Measurements from ENCODE around the gene EVX1. TPM values are rescaled to one million over a fixed set of nuclear protein-coding genes. Genes with fewer than 3 reads are reported as not detected.

EVX1 gene
- total RNA-seq, 4 donors from 2014 or later = 1.4 to 17.2 (median 3.4) TPM; not detected in 1

DNA sequence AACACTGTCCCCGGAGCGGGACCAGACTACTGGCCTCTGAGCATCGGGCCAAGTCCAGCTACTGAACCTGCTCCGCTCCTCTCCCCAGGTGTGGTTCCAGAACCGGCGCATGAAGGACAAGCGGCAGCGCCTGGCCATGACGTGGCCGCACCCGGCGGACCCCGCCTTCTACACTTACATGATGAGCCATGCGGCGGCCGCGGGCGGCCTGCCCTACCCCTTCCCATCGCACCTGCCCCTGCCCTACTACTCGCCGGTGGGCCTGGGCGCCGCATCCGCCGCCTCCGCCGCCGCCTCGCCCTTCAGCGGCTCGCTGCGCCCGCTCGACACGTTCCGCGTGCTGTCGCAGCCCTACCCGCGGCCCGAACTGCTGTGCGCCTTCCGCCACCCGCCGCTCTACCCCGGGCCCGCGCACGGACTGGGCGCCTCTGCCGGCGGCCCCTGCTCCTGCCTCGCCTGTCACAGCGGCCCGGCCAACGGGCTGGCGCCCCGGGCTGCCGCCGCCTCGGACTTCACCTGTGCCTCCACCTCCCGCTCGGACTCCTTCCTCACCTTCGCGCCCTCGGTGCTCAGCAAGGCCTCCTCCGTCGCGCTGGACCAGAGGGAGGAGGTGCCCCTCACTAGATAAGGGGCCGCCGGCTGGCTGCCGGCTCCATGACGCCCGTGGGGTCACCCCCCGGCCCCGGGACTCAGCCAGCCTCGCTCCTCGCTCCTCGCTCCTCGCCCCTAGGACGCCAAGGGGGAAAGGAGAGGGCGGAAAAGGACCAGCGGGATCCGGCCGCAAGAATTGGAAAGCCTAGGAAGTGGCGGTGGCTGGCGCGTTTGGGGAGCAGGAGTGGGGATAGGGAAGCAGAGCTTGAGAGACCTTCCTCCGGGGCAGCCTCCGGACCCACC, 3.4 kb downstream of the EVX1 start:
- Histone ChIP-seq H3K36me3 (no peaks in the 10 kb centered on the region), H3K27ac (no peak overlapping the region), H3K27me3 (peaks cover 100% of the 10 kb centered on the region), H3K9me3 (no peaks in the 10 kb centered on the region), H3K4me3 (peak overlapping the region in 3 of 4 donors; percentile 6 to 39 (median 17)), H3K4me1 (peaks cover 19 to 41% (median 37%) of the 10 kb centered on the region in 4 donors)
- intact Hi-C loops (cut with DNase I; ENCODE audit: low total_unique reads) (no loop called here), in situ Hi-C loops (cut with MboI; ENCODE audit: low pct_ligation_motif_present in 1 of 4, low pct_unique_long_range_greater_than_20kb in 1 of 4, low sequenced_read_pairs in 3 of 4) (no loop called here)
- 27% methylated on average over 60 of the region's 90 CpGs; no CpG with 5 or more reads in 1 of the 2 donors for WGBS, 2 donors (ENCODE audit: low coverage in 1 of 2)
- peak; percentile 66 for DNase-seq
- TF ChIP-seq EP300 (IDR thresholded peaks at IDR 0.05; ENCODE audit: low read depth) (no peak), POLR2AphosphoS5 (IDR thresholded peaks at IDR 0.05) (peak in 2 of 3 donors; percentile 14 to 32), POLR2A (IDR thresholded peaks at IDR 0.05) (peak; percentile 5)
- TF ChIP-seq, protein P1, sequence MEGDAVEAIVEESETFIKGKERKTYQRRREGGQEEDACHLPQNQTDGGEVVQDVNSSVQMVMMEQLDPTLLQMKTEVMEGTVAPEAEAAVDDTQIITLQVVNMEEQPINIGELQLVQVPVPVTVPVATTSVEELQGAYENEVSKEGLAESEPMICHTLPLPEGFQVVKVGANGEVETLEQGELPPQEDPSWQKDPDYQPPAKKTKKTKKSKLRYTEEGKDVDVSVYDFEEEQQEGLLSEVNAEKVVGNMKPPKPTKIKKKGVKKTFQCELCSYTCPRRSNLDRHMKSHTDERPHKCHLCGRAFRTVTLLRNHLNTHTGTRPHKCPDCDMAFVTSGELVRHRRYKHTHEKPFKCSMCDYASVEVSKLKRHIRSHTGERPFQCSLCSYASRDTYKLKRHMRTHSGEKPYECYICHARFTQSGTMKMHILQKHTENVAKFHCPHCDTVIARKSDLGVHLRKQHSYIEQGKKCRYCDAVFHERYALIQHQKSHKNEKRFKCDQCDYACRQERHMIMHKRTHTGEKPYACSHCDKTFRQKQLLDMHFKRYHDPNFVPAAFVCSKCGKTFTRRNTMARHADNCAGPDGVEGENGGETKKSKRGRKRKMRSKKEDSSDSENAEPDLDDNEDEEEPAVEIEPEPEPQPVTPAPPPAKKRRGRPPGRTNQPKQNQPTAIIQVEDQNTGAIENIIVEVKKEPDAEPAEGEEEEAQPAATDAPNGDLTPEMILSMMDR (IDR thresholded peaks at IDR 0.05) = peak in 1 of 5 experiments; percentile 9

DNA sequence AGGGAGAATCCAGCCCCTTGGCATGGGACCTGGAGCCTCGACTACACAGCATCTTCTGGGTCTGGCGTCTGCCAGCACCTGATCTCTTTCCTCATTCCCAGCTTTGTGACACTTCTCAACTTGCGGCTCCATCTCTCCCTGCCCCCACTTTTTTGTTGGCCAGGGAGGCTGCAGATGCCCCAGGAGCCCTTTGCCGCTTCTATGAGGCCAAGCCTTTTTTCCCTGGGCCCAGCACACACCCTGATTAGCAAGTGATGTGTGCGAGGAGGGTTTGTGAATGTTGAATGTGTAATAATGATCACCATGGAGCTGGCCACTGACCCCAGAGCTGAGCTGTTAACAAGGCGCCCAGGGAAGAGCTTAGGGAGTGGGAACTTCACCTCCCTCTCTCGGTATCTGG, 4.4 kb downstream of the EVX1 start:
- TF ChIP-seq POLR2A (IDR thresholded peaks at IDR 0.05) = no peak
- TF ChIP-seq, protein P1 (IDR thresholded peaks at IDR 0.05) = no peak
- TF ChIP-seq POLR2AphosphoS5 (IDR thresholded peaks at IDR 0.05) = no peak
- TF ChIP-seq EP300 (IDR thresholded peaks at IDR 0.05; ENCODE audit: low read depth) = no peak
- H3K27ac ChIP-seq = no peak overlapping the region
- DNase-seq = no peak
- H3K27me3 ChIP-seq = peaks cover 100% of the 10 kb centered on the region
- 72 to 89% methylated on average over 3 to 7 of the region's 7 CpGs for WGBS, 2 donors (ENCODE audit: low coverage in 1 of 2)
- H3K9me3 ChIP-seq = no peaks in the 10 kb centered on the region
- H3K36me3 ChIP-seq = no peaks in the 10 kb centered on the region
- no peak overlapping the region for H3K4me3 ChIP-seq
- in situ Hi-C loops (cut with MboI; ENCODE audit: low pct_ligation_motif_present in 1 of 4, low pct_unique_long_range_greater_than_20kb in 1 of 4, low sequenced_read_pairs in 3 of 4) = no loop called here
- intact Hi-C loops (cut with DNase I; ENCODE audit: low total_unique reads) = no loop called here
- peaks cover 19 to 50% (median 46%) of the 10 kb centered on the region in 4 donors for H3K4me1 ChIP-seq

DNA sequence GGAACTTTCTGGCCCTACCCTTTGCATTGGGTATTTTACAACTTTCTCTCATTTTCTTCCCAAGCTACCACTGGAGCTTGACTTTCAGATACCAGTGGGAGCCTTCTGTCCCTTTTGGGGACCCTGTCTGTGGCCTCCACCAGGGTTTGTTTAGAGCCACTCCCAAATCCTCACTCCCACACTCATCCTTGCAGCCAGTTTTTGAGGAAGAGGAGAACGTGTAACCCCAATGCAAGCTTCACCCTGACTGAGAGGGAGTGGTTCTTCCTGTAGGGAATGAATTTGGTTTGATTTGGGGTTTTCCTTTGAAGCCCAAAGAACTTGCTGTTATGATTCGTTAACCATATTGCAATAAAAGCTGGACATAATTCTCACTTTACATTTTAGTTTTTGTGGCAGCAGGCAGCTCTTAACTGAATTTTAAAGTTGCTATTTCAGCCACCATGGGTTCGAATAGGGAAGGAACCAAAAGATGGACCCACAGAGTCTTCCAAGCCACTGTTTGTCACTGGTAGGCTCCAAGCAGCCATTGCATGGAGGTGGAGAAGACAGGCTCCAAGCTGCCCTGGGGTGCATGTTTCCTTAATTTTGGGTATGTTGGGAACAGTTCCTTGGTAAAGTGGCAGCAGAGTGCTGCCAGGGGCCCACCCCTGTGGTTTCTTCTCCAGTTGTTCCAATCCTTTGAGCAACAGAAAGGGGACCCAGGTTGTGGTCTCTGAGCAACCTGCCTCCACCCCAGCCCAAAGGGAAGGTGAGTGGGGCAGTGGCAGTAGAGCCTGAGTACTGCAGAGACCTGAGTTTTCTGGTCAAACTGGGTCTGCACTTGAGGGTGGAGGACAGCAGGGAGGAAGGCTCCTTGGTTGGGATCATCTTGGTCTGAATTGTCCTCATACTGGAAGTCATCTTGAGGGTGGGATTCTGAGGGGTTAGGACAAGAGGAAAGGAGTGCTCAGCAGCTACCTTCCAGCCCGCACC, 5.1 kb downstream of the EVX1 start:
- no peak overlapping the region for H3K4me3 ChIP-seq
- no peaks in the 10 kb centered on the region for H3K36me3 ChIP-seq
- peaks cover 18 to 48% (median 42%) of the 10 kb centered on the region in 4 donors for H3K4me1 ChIP-seq
- no peaks in the 10 kb centered on the region for H3K9me3 ChIP-seq
- in situ Hi-C loops (cut with MboI; ENCODE audit: low pct_ligation_motif_present in 1 of 4, low pct_unique_long_range_greater_than_20kb in 1 of 4, low sequenced_read_pairs in 3 of 4) (no loop called here), intact Hi-C loops (cut with DNase I; ENCODE audit: low total_unique reads) (no loop called here)
- DNase-seq = no peak
- H3K27me3 ChIP-seq = peaks cover 100% of the 10 kb centered on the region
- TF ChIP-seq, protein P1 (IDR thresholded peaks at IDR 0.05) = no peak
- no peak for TF ChIP-seq POLR2A (IDR thresholded peaks at IDR 0.05)
- no peak for TF ChIP-seq EP300 (IDR thresholded peaks at IDR 0.05; ENCODE audit: low read depth)
- TF ChIP-seq POLR2AphosphoS5 (IDR thresholded peaks at IDR 0.05) = no peak
- WGBS, 2 donors (ENCODE audit: low coverage in 1 of 2) = 54 to 65% methylated on average over 3 to 4 of the region's 4 CpGs
- no peak overlapping the region for H3K27ac ChIP-seq

DNA sequence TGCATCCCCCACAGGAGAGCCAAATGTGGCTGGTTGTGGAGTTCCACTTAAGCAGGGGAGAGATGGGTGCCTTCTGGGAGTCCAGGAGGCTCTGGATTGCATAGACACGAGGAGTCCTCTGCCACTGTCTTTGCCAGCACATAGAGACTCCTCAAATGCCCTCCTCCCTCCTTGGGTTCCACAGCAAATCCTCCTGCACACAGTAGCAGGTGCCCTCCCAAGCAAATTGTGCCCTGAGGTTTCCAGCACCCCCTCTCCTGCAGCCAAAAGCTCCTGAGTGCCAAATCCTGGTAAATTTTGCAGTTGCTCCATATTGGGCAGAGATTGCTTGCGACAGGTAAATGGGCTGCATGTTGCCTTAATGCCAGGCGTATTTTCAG, 5.8 kb downstream of the EVX1 start:
- no peak for DNase-seq
- Histone ChIP-seq H3K4me1 (peaks cover 11 to 41% (median 35%) of the 10 kb centered on the region in 4 donors), H3K4me3 (no peak overlapping the region), H3K9me3 (no peaks in the 10 kb centered on the region), H3K27ac (no peak overlapping the region), H3K27me3 (peaks cover 100% of the 10 kb centered on the region), H3K36me3 (no peaks in the 10 kb centered on the region)
- intact Hi-C loops (cut with DNase I; ENCODE audit: low total_unique reads) = no loop called here
- in situ Hi-C loops (cut with MboI; ENCODE audit: low pct_ligation_motif_present in 1 of 4, low pct_unique_long_range_greater_than_20kb in 1 of 4, low sequenced_read_pairs in 3 of 4) = no loop called here
- WGBS, 2 donors (ENCODE audit: low coverage in 1 of 2) = 75 to 80% methylated on average over 2 to 3 of the region's 3 CpGs
- no peak for TF ChIP-seq EP300 (IDR thresholded peaks at IDR 0.05; ENCODE audit: low read depth)
- no peak for TF ChIP-seq POLR2AphosphoS5 (IDR thresholded peaks at IDR 0.05)
- TF ChIP-seq, protein P1 (IDR thresholded peaks at IDR 0.05) = no peak
- no peak for TF ChIP-seq POLR2A (IDR thresholded peaks at IDR 0.05)

Data from transverse colon (tissue), 4 donors.